ENCODE measurements around the gene KLHL22.

KLHL22 gene

GRCh38 chr22:20536590-20537324 lies 41.2 kb upstream of the KLHL22 start:
- DNase-seq (ENCODE audit: low spot score): no peak
- in situ Hi-C loops (cut with MboI; ENCODE audit: low pct_unique_long_range_greater_than_20kb, low sequenced_read_pairs, unreplicated experiment): no loop called here
- TF ChIP-seq, protein P1, sequence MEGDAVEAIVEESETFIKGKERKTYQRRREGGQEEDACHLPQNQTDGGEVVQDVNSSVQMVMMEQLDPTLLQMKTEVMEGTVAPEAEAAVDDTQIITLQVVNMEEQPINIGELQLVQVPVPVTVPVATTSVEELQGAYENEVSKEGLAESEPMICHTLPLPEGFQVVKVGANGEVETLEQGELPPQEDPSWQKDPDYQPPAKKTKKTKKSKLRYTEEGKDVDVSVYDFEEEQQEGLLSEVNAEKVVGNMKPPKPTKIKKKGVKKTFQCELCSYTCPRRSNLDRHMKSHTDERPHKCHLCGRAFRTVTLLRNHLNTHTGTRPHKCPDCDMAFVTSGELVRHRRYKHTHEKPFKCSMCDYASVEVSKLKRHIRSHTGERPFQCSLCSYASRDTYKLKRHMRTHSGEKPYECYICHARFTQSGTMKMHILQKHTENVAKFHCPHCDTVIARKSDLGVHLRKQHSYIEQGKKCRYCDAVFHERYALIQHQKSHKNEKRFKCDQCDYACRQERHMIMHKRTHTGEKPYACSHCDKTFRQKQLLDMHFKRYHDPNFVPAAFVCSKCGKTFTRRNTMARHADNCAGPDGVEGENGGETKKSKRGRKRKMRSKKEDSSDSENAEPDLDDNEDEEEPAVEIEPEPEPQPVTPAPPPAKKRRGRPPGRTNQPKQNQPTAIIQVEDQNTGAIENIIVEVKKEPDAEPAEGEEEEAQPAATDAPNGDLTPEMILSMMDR (IDR thresholded peaks at IDR 0.05; ENCODE audit: extremely low read depth, insufficient read depth, missing control alignments): no peak

GRCh38 chr22:20533879-20534265 lies 38.3 kb upstream of the KLHL22 start:
- no peak for DNase-seq (ENCODE audit: low spot score)
- TF ChIP-seq, protein P1 (IDR thresholded peaks at IDR 0.05; ENCODE audit: extremely low read depth, insufficient read depth, missing control alignments): no peak
- in situ Hi-C loops (cut with MboI; ENCODE audit: low pct_unique_long_range_greater_than_20kb, low sequenced_read_pairs, unreplicated experiment): no loop called here

DNA sequence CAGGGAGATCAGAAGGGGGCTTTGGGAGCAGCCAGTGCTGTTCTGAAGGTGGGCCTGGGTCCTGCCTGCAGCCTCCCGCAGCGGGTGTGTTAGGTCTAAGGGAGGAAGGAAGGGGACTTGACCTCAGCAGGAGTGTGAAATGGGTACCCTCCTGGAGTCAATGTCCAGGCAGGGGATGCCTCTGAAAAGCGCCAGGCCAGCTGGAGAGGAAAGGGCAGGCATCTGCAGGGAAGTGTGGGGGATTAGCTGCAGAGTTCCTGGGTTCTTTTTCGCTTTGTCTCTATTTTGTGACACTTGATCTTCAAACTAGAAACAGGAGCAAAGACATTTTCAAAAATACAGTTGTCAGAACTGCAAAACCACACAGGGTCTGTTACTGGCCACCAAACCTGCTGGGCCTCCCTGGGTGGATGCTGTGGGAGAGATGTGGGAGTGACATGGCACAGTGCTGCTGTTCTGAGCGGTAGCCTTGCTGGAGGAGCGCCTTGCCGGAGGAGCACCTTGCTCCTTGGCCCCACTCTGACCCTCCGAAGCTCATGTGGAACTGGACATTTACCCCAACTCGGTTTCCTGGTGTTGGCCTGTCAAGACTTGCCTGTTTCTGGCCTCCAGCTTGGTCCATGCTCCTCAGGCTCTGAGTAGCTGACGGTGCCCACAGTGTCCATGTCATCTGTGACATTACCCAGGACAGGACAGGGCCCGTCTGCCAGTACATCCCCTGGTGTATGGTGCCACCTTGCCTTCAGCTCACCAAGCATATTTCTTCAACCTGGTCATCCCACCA lies 37.7 kb upstream of the KLHL22 start:
- TF ChIP-seq, protein P1 (IDR thresholded peaks at IDR 0.05; ENCODE audit: extremely low read depth, insufficient read depth, missing control alignments): no peak
- no peak for DNase-seq (ENCODE audit: low spot score)
- in situ Hi-C loops (cut with MboI; ENCODE audit: low pct_unique_long_range_greater_than_20kb, low sequenced_read_pairs, unreplicated experiment): no loop called here

GRCh38 chr22:20532256-20532993 lies 36.8 kb upstream of the KLHL22 start:
- no peak for DNase-seq (ENCODE audit: low spot score)
- in situ Hi-C loops (cut with MboI; ENCODE audit: low pct_unique_long_range_greater_than_20kb, low sequenced_read_pairs, unreplicated experiment): no loop called here
- TF ChIP-seq, protein P1 (IDR thresholded peaks at IDR 0.05; ENCODE audit: extremely low read depth, insufficient read depth, missing control alignments): no peak

DNA sequence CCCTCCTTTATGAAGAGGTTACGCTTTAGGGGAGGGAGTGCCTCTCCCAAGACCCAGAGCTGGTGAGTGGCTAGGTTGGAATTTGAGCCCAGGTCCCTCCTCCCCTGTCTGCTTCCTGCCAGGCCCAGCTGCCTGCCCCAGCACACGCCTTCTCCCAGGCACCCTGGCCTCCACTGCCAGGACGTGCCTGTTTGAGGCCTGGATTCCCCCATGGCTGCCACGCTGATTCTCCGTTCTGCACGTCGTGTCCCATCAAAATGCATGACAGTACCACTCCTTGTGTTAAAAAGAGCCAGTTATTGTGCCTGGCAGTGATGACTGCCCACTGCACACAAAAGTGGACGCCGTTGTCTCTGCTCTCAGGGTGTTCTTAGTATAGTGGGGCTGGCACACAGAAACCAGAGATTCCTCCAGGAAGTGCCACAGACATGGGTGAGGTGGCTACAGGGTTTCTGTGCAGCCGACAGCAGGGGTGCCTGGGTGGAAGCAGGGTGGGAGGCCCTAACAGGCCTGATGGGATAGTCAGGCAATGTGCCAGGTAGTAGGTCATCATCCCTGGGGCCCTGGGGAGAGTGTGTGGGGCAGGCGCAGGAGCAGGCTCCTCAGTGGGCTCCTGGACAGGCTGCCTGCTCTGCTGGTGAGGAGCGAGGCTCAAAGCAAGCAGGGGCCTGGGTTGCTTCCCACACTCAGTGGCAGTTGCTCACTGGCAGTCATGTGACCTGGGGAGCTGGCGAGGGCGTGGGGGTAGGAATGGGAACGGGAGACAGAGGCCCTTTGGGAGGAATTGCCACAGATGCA lies 36.0 kb upstream of the KLHL22 start:
- in situ Hi-C loops (cut with MboI; ENCODE audit: low pct_unique_long_range_greater_than_20kb, low sequenced_read_pairs, unreplicated experiment): no loop called here
- DNase-seq (ENCODE audit: low spot score): no peak
- TF ChIP-seq, protein P1 (IDR thresholded peaks at IDR 0.05; ENCODE audit: extremely low read depth, insufficient read depth, missing control alignments): no peak

DNA sequence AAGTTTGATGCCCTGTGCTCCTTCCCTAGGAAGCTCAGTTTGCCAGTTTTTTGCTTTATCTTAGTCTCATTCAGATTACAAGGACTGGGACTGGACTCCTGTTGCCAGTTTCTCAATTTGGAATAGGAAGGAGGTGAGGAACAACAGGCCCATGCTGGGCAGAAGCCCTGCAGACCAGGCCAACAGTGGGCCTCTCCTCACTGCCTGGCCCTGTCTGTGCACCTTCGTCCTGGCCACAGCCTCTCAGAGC lies 35.5 kb upstream of the KLHL22 start:
- in situ Hi-C loops (cut with MboI; ENCODE audit: low pct_unique_long_range_greater_than_20kb, low sequenced_read_pairs, unreplicated experiment): no loop called here
- no peak for DNase-seq (ENCODE audit: low spot score)
- TF ChIP-seq, protein P1 (IDR thresholded peaks at IDR 0.05; ENCODE audit: extremely low read depth, insufficient read depth, missing control alignments): no peak

Measured in GM13977 (cell line).